SU-DHL-6 (cell line): Measurements from ENCODE around the gene MYLK3.

ENCODE experiments used
- H2AFZ ChIP-seq: fragments of 200-600 bp; sonication (generic); 2 replicates; pipeline ENCODE4 v1.6.1; 2014; ENCODE audit warnings: low read depth, mild to moderate bottlenecking, moderate library complexity, mixed read lengths, antibody characterized with exemption, low read length; ENCODE audit not compliant: severe bottlenecking
- H3F3A ChIP-seq: fragments of 200-600 bp; shearing (Covaris generic); 2 replicates; pipeline ENCODE4 v1.6.0; 2016; ENCODE audit warnings: antibody characterized with exemption, mild to moderate bottlenecking; ENCODE audit not compliant: insufficient read depth
- H3K27ac ChIP-seq: fragments of 200-600 bp; sonication (generic); 2 replicates; pipeline ENCODE4 v1.5.1; 2016; ENCODE audit warnings: low read depth, mild to moderate bottlenecking, low read length, moderate library complexity, mixed read lengths
- H3K27me3 ChIP-seq: fragments of 200-600 bp; sonication (generic), shearing (Covaris generic); 2 replicates; pipeline ENCODE4 v1.6.0; 2014; ENCODE audit warnings: mild to moderate bottlenecking, low read length
- H3K36me3 ChIP-seq: fragments of 200-600 bp; sonication (generic); 2 replicates; pipeline ENCODE4 v1.6.1; 2014; ENCODE audit warnings: mild to moderate bottlenecking, low read length, mixed read lengths
- H3K4me2 ChIP-seq: fragments of 300-600, 200-600 bp; shearing (Covaris generic), sonication (generic); 2 replicates; pipeline ENCODE4 v1.6.0; 2014; ENCODE audit warnings: low read length, low read depth, mild to moderate bottlenecking; ENCODE audit not compliant: poor library complexity, severe bottlenecking
- H3K4me3 ChIP-seq: fragments of 200-600 bp; sonication (generic); 2 replicates; pipeline ENCODE4 v1.5.1; 2014; ENCODE audit warnings: antibody characterized with exemption, low read length, mild to moderate bottlenecking, mixed read lengths; ENCODE audit not compliant: insufficient read depth, poor library complexity, severe bottlenecking
- H3K79me2 ChIP-seq: fragments of 200-600 bp; sonication (generic); 2 replicates; pipeline ENCODE4 v1.6.1; 2014; ENCODE audit warnings: mild to moderate bottlenecking, low read length, moderate library complexity; ENCODE audit not compliant: insufficient read depth
- H3K9ac ChIP-seq: fragments of 200-600 bp; sonication (generic); 2 replicates; pipeline ENCODE4 v1.7.0; 2014; ENCODE audit warnings: mild to moderate bottlenecking, low read length
- H3K9me2 ChIP-seq: fragments of 200-600 bp; sonication (generic); replicated peaks from 2 replicates; pipeline ENCODE4 v1.6.1; 2014; ENCODE audit warnings: low read length; ENCODE audit not compliant: insufficient read depth
- H3K9me3 ChIP-seq: fragments of 200-600 bp; sonication (generic); 2 replicates; pipeline ENCODE4 v1.6.1; 2014; ENCODE audit warnings: low read length, mixed read lengths; ENCODE audit not compliant: insufficient read depth
- H4K20me1 ChIP-seq: fragments of 200-600 bp; sonication (generic); 2 replicates; pipeline ENCODE4 v1.6.1; 2014; ENCODE audit warnings: low read depth, mild to moderate bottlenecking, antibody characterized with exemption, low read length, moderate library complexity, mixed read lengths
- EZH2phosphoT487 ChIP-seq: fragments of 200-600 bp; sonication (generic), shearing (Covaris generic); conservative IDR thresholded peaks from 2 replicates; pipeline ENCODE4 v1.6.1; 2018; ENCODE audit warnings: mild to moderate bottlenecking, antibody characterized with exemption, low read length, moderate library complexity, mixed read lengths
- TF ChIP-seq, protein P1 (sequence below): fragments of 200-600 bp; sonication (generic); IDR thresholded peaks from one replicate; pipeline ENCODE4 v1.5.1; 2017; ENCODE audit warnings: antibody characterized with exemption, mild to moderate bottlenecking, low read length, moderate library complexity; ENCODE audit not compliant: insufficient read depth, poor library complexity, severe bottlenecking

The MYLK3 gene

DNA sequence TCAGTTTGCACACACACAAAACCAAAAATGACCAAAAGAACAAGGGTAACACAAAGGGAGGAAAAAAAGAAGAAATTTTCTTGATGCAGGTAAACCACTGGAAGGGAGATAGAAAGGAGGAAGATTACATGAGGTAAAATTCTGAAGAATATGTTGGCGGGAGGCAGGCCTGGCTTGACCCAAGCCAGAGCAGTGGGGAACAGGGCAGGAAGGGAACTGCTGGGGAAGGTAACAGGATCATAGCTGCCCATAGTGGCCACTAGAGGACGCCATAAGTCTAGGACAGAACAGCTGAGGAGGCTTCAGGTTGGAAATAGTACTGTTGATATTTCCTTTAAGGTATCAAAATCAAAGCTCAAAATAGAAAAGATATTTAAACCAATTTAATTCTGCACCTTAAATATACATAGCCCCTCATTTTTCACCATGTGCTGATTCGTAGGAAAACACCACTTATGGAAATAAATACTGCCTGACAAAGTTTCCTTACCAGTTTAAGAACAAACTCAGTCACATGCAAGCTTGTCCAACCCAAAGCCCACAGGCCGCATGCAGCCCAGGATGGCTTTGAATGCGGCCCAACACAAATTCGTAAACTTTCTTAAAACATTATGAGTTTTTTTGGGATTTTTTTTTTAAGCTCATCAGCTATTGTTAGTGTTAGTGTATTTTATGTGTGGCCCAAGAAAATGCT, 74.7 kb downstream of the MYLK3 start:
- peaks cover 24% of the 10 kb centered on the region for H3K36me3 ChIP-seq
- H3K9me3 ChIP-seq = no peaks in the 10 kb centered on the region
- no peak overlapping the region for H3K9ac ChIP-seq
- peaks cover 4% of the 10 kb centered on the region; the same call in 1 of the 2 replicates for H3F3A ChIP-seq
- H3K4me3 ChIP-seq = no peak overlapping the region
- no peaks in the 10 kb centered on the region for H3K9me2 ChIP-seq
- no peak overlapping the region for H3K4me2 ChIP-seq
- H4K20me1 ChIP-seq = no peaks in the 10 kb centered on the region
- H3K27me3 ChIP-seq = no peaks in the 10 kb centered on the region
- H2AFZ ChIP-seq = no peak overlapping the region
- H3K27ac ChIP-seq = no peak overlapping the region
- H3K79me2 ChIP-seq = no peaks in the 10 kb centered on the region
- no peak for TF ChIP-seq EZH2phosphoT487
- TF ChIP-seq, protein P1, sequence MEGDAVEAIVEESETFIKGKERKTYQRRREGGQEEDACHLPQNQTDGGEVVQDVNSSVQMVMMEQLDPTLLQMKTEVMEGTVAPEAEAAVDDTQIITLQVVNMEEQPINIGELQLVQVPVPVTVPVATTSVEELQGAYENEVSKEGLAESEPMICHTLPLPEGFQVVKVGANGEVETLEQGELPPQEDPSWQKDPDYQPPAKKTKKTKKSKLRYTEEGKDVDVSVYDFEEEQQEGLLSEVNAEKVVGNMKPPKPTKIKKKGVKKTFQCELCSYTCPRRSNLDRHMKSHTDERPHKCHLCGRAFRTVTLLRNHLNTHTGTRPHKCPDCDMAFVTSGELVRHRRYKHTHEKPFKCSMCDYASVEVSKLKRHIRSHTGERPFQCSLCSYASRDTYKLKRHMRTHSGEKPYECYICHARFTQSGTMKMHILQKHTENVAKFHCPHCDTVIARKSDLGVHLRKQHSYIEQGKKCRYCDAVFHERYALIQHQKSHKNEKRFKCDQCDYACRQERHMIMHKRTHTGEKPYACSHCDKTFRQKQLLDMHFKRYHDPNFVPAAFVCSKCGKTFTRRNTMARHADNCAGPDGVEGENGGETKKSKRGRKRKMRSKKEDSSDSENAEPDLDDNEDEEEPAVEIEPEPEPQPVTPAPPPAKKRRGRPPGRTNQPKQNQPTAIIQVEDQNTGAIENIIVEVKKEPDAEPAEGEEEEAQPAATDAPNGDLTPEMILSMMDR = peak; percentile 69

DNA sequence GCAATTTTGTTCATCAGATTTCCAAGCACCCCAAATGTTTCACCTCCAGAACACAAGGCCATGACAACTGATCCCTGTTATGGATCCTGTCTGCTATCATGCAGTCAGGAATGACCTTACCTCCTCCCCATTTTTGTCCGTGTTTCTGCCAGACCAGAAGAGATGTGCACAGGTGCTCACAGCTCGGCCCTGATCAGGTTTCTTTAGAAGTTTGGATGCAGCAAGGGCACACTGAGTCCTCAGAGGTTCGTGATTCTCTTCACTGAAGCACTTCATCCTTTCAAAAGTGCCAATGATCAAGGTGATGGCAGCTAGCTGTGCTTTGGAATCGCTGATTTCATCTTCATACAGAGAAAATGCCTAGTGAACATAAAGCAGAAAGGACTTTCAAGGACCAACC, 86.0 kb downstream of the MYLK3 start:
- Histone ChIP-seq H3K9me2 (no peaks in the 10 kb centered on the region), H3K4me2 (no peak overlapping the region), H3K36me3 (peaks cover 20% of the 10 kb centered on the region), H3K27me3 (no peaks in the 10 kb centered on the region), H4K20me1 (no peaks in the 10 kb centered on the region), H3K9me3 (no peaks in the 10 kb centered on the region), H3K79me2 (no peaks in the 10 kb centered on the region), H3F3A (no peaks in the 10 kb centered on the region), H3K4me3 (no peak overlapping the region), H2AFZ (no peak overlapping the region), H3K9ac (no peak overlapping the region), H3K27ac (no peak overlapping the region)
- TF ChIP-seq EZH2phosphoT487 = no peak

DNA sequence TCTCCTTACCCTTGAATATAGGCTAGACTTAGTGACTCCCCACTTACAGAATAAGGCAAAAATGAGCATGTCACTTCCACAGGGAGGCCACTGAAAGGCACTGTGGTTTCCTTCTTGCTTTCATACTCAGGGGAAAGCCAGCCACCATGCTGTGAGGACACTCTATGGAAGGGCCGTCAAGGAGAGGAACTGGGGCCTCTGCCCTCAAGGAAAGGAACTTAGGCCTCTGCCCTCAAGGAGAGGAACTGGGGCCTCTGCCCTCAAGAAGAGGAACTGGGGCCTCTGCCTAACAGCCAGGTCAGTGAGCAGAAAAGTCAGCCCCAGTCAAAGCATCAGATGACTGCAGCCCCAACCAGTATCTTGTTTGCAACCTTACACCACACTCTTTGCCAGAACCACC, 89.2 kb downstream of the MYLK3 start:
- no peaks in the 10 kb centered on the region for H3F3A ChIP-seq
- peaks cover 18% of the 10 kb centered on the region for H3K36me3 ChIP-seq
- no peak overlapping the region for H2AFZ ChIP-seq
- no peak overlapping the region for H3K4me2 ChIP-seq
- no peaks in the 10 kb centered on the region for H3K9me3 ChIP-seq
- no peaks in the 10 kb centered on the region for H3K27me3 ChIP-seq
- no peaks in the 10 kb centered on the region for H3K79me2 ChIP-seq
- no peaks in the 10 kb centered on the region for H3K9me2 ChIP-seq
- H3K9ac ChIP-seq = no peak overlapping the region
- no peak overlapping the region for H3K27ac ChIP-seq
- no peak for TF ChIP-seq EZH2phosphoT487
- TF ChIP-seq, protein P1 = no peak
- no peaks in the 10 kb centered on the region for H4K20me1 ChIP-seq
- H3K4me3 ChIP-seq = no peak overlapping the region
